ENCODE measurements around the gene DPAGT1.

The DPAGT1 gene

GRCh38 chr11:119118227-119118626 is 16.6 kb upstream of the DPAGT1 start:
- H4K91ac ChIP-seq (ENCODE audit: low read depth, low read length): no peak overlapping the region
- peaks cover 5% of the 10 kb centered on the region for H3K79me2 ChIP-seq (ENCODE audit: control insufficient read depth, insufficient read depth, low read length, poor library complexity)
- no peak overlapping the region for H2BK12ac ChIP-seq (ENCODE audit: low read length)
- H3K4ac ChIP-seq (ENCODE audit: low read depth, low read length): no peak overlapping the region
- H3K27me3 ChIP-seq (ENCODE audit: insufficient read depth, low read length): no peaks in the 10 kb centered on the region
- H3K14ac ChIP-seq (ENCODE audit: low read length): no peak overlapping the region
- no peak overlapping the region for H3K18ac ChIP-seq (ENCODE audit: low read length)
- H3K27ac ChIP-seq (ENCODE audit: low read depth, low read length): no peak overlapping the region
- no peak overlapping the region for H4K8ac ChIP-seq (ENCODE audit: low read depth, low read length)
- H4K12ac ChIP-seq (ENCODE audit: low read depth, low read length): no peak overlapping the region
- peaks cover 9 to 13% of the 10 kb centered on the region in 2 experiments for H3K36me3 ChIP-seq (ENCODE audit: control insufficient read depth in 1 of 2, insufficient read depth in 2 of 2, low read length in 2 of 2)
- DNase-seq: no peak
- no peak overlapping the region for H3K4me2 ChIP-seq (ENCODE audit: low read length)
- peaks cover 7% of the 10 kb centered on the region for H3K79me1 ChIP-seq (ENCODE audit: low read length)
- WGBS (ENCODE audit: extremely low coverage, insufficient coverage, insufficient read length): no CpG with 5 or more reads among the region's 5 CpGs
- H2BK5ac ChIP-seq (ENCODE audit: low read depth, low read length, poor library complexity): no peak overlapping the region
- no peak overlapping the region for H2BK120ac ChIP-seq (ENCODE audit: insufficient read depth, low read length, poor library complexity)
- H3K9me3 ChIP-seq (ENCODE audit: insufficient read depth, low read depth, low read length): no peaks in the 10 kb centered on the region
- H2AFZ ChIP-seq (ENCODE audit: insufficient read depth, low read length, poor library complexity): no peak overlapping the region
- peaks cover 0 to 9% of the 10 kb centered on the region in 2 experiments for H3K4me1 ChIP-seq (ENCODE audit: control insufficient read depth in 1 of 2, insufficient read depth in 2 of 2, low read length in 2 of 2)
- no peak overlapping the region for H3K4me3 ChIP-seq (ENCODE audit: low read depth, low read length)
- H3K23ac ChIP-seq (ENCODE audit: low read length): no peak overlapping the region
- H2AK5ac ChIP-seq (ENCODE audit: low read length): no peak overlapping the region
- no peak overlapping the region for H3K9ac ChIP-seq (ENCODE audit: low read length)

- Histone ChIP-seq H3K4me1 (ENCODE audit: control insufficient read depth in 1 of 2, insufficient read depth in 2 of 2, low read length in 2 of 2) (peaks cover 0 to 3% of the 10 kb centered on the region in 2 experiments), H3K36me3 (ENCODE audit: control insufficient read depth in 1 of 2, insufficient read depth in 2 of 2, low read length in 2 of 2) (peaks cover 13 to 14% of the 10 kb centered on the region in 2 experiments), H3K4ac (ENCODE audit: low read depth, low read length) (no peak overlapping the region), H2BK5ac (ENCODE audit: low read depth, low read length, poor library complexity) (no peak overlapping the region), H4K8ac (ENCODE audit: low read depth, low read length) (no peak overlapping the region), H2AFZ (ENCODE audit: insufficient read depth, low read length, poor library complexity) (no peak overlapping the region), H4K12ac (ENCODE audit: low read depth, low read length) (no peak overlapping the region), H4K91ac (ENCODE audit: low read depth, low read length) (no peak overlapping the region), H3K14ac (ENCODE audit: low read length) (no peak overlapping the region), H3K27ac (ENCODE audit: low read depth, low read length) (no peak overlapping the region), H2AK5ac (ENCODE audit: low read length) (no peak overlapping the region), H3K4me3 (ENCODE audit: low read depth, low read length) (no peak overlapping the region), H3K9ac (ENCODE audit: low read length) (no peak overlapping the region), H2BK120ac (ENCODE audit: insufficient read depth, low read length, poor library complexity) (no peak overlapping the region), H2BK12ac (ENCODE audit: low read length) (no peak overlapping the region), H3K4me2 (ENCODE audit: low read length) (no peak overlapping the region), H3K18ac (ENCODE audit: low read length) (no peak overlapping the region), H3K23ac (ENCODE audit: low read length) (no peak overlapping the region), H3K27me3 (ENCODE audit: insufficient read depth, low read length) (no peaks in the 10 kb centered on the region), H3K9me3 (ENCODE audit: insufficient read depth, low read depth, low read length) (no peaks in the 10 kb centered on the region), H3K79me1 (ENCODE audit: low read length) (peaks cover 7% of the 10 kb centered on the region), H3K79me2 (ENCODE audit: control insufficient read depth, insufficient read depth, low read length, poor library complexity) (peaks cover 4% of the 10 kb centered on the region)
- no peak for DNase-seq
- WGBS (ENCODE audit: extremely low coverage, insufficient coverage, insufficient read length): no CpG with 5 or more reads among the region's 3 CpGs
These were observed 15.5 kb upstream of the DPAGT1 start for GRCh38 chr11:119117004-119117706.

- DNase-seq: no peak
- Histone ChIP-seq H3K14ac (ENCODE audit: low read length) (no peak overlapping the region), H3K27ac (ENCODE audit: low read depth, low read length) (no peak overlapping the region), H4K12ac (ENCODE audit: low read depth, low read length) (no peak overlapping the region), H3K18ac (ENCODE audit: low read length) (no peak overlapping the region), H2AFZ (ENCODE audit: insufficient read depth, low read length, poor library complexity) (no peak overlapping the region), H3K4me1 (ENCODE audit: control insufficient read depth in 1 of 2, insufficient read depth in 2 of 2, low read length in 2 of 2) (peaks cover 0 to 2% of the 10 kb centered on the region in 2 experiments), H3K27me3 (ENCODE audit: insufficient read depth, low read length) (no peaks in the 10 kb centered on the region), H2BK5ac (ENCODE audit: low read depth, low read length, poor library complexity) (no peak overlapping the region), H2AK5ac (ENCODE audit: low read length) (no peak overlapping the region), H3K4me2 (ENCODE audit: low read length) (no peak overlapping the region), H3K4ac (ENCODE audit: low read depth, low read length) (no peak overlapping the region), H3K79me2 (ENCODE audit: control insufficient read depth, insufficient read depth, low read length, poor library complexity) (peaks cover 1% of the 10 kb centered on the region), H2BK120ac (ENCODE audit: insufficient read depth, low read length, poor library complexity) (no peak overlapping the region), H3K36me3 (ENCODE audit: control insufficient read depth in 1 of 2, insufficient read depth in 2 of 2, low read length in 2 of 2) (peaks cover 13 to 15% of the 10 kb centered on the region in 2 experiments), H2BK12ac (ENCODE audit: low read length) (no peak overlapping the region), H3K9ac (ENCODE audit: low read length) (no peak overlapping the region), H3K79me1 (ENCODE audit: low read length) (peaks cover 6% of the 10 kb centered on the region), H4K8ac (ENCODE audit: low read depth, low read length) (no peak overlapping the region), H3K23ac (ENCODE audit: low read length) (no peak overlapping the region), H3K9me3 (ENCODE audit: insufficient read depth, low read depth, low read length) (no peaks in the 10 kb centered on the region), H4K91ac (ENCODE audit: low read depth, low read length) (no peak overlapping the region), H3K4me3 (ENCODE audit: low read depth, low read length) (no peak overlapping the region)
- no CpG with 5 or more reads among the region's 5 CpGs for WGBS (ENCODE audit: extremely low coverage, insufficient coverage, insufficient read length)
These were observed 14.9 kb upstream of the DPAGT1 start for GRCh38 chr11:119116601-119117000.

- no CpG with 5 or more reads among the region's 10 CpGs for WGBS (ENCODE audit: extremely low coverage, insufficient coverage, insufficient read length)
- Histone ChIP-seq H3K4ac (ENCODE audit: low read depth, low read length) (no peak overlapping the region), H3K9me3 (ENCODE audit: insufficient read depth, low read depth, low read length) (no peaks in the 10 kb centered on the region), H3K4me2 (ENCODE audit: low read length) (no peak overlapping the region), H4K8ac (ENCODE audit: low read depth, low read length) (no peak overlapping the region), H3K9ac (ENCODE audit: low read length) (no peak overlapping the region), H3K4me3 (ENCODE audit: low read depth, low read length) (no peak overlapping the region), H2BK5ac (ENCODE audit: low read depth, low read length, poor library complexity) (no peak overlapping the region), H3K79me2 (ENCODE audit: control insufficient read depth, insufficient read depth, low read length, poor library complexity) (no peaks in the 10 kb centered on the region), H2AFZ (ENCODE audit: insufficient read depth, low read length, poor library complexity) (no peak overlapping the region), H3K18ac (ENCODE audit: low read length) (no peak overlapping the region), H2BK12ac (ENCODE audit: low read length) (no peak overlapping the region), H3K14ac (ENCODE audit: low read length) (no peak overlapping the region), H3K36me3 (ENCODE audit: control insufficient read depth in 1 of 2, insufficient read depth in 2 of 2, low read length in 2 of 2) (peaks cover 13 to 19% of the 10 kb centered on the region in 2 experiments), H3K23ac (ENCODE audit: low read length) (no peak overlapping the region), H3K27me3 (ENCODE audit: insufficient read depth, low read length) (no peaks in the 10 kb centered on the region), H4K91ac (ENCODE audit: low read depth, low read length) (no peak overlapping the region), H3K79me1 (ENCODE audit: low read length) (peaks cover 4% of the 10 kb centered on the region), H2BK120ac (ENCODE audit: insufficient read depth, low read length, poor library complexity) (no peak overlapping the region), H3K27ac (ENCODE audit: low read depth, low read length) (no peak overlapping the region), H4K12ac (ENCODE audit: low read depth, low read length) (no peak overlapping the region), H2AK5ac (ENCODE audit: low read length) (no peak overlapping the region), H3K4me1 (ENCODE audit: control insufficient read depth in 1 of 2, insufficient read depth in 2 of 2, low read length in 2 of 2) (peaks cover 0 to 2% of the 10 kb centered on the region in 2 experiments)
- DNase-seq: no peak
These were observed 14.6 kb upstream of the DPAGT1 start for GRCh38 chr11:119116235-119116594.
